H9 (cell line): ENCODE data around the gene LRRC28. TPM values are rescaled to one million over a fixed set of nuclear protein-coding genes. Genes with fewer than 3 reads are reported as not detected.

ENCODE experiments used
- DNase-seq: peaks from one replicate; pipeline ENCODE4 v3.0.0-alpha.2; 2017
- H2AFZ ChIP-seq: one replicate; pipeline ENCODE4 v1.6.1; 2013; ENCODE audit warnings: mild to moderate bottlenecking, low read length, control low read depth, moderate library complexity
- H2AK5ac ChIP-seq: 2 replicates; pipeline ENCODE4 v1.6.1; 2013; ENCODE audit warnings: low read length, control low read depth, mixed read lengths; ENCODE audit not compliant: insufficient read length
- H2BK120ac ChIP-seq: one replicate; pipeline ENCODE4 v1.6.1; 2013; ENCODE audit warnings: low read depth, mild to moderate bottlenecking, low read length, control low read depth, inconsistent platforms; ENCODE audit not compliant: poor library complexity, severe bottlenecking
- H2BK12ac ChIP-seq: 2 replicates; pipeline ENCODE4 v1.6.1; 2013; ENCODE audit warnings: low read length, control low read depth, mixed read lengths, low read depth; ENCODE audit not compliant: insufficient read length
- H2BK15ac ChIP-seq: 2 replicates; pipeline ENCODE4 v1.6.1; 2013; ENCODE audit warnings: low read depth, low read length, control low read depth
- H2BK20ac ChIP-seq: one replicate; pipeline ENCODE4 v1.6.1; 2013; ENCODE audit warnings: low read depth, mild to moderate bottlenecking, low read length, control low read depth, inconsistent platforms; ENCODE audit not compliant: poor library complexity, severe bottlenecking
- H2BK5ac ChIP-seq: 2 replicates; pipeline ENCODE4 v1.6.1; 2013; ENCODE audit warnings: low read length, control low read depth, mixed read lengths; ENCODE audit not compliant: insufficient read length
- H3K14ac ChIP-seq: 2 replicates; pipeline ENCODE4 v1.6.1; 2013; ENCODE audit warnings: low read length, control low read depth; ENCODE audit not compliant: insufficient read depth
- H3K18ac ChIP-seq: 2 replicates; pipeline ENCODE4 v1.6.1; 2013; ENCODE audit warnings: low read depth, mild to moderate bottlenecking, mixed read lengths, low read length, control low read depth; ENCODE audit not compliant: insufficient read length
- H3K23ac ChIP-seq: 2 replicates; pipeline ENCODE4 v1.6.1; 2013; ENCODE audit warnings: low read length, control low read depth, mixed read lengths, low read depth; ENCODE audit not compliant: insufficient read length
- H3K23me2 ChIP-seq: 2 replicates; pipeline ENCODE4 v1.6.1; 2013; ENCODE audit warnings: low read depth, mild to moderate bottlenecking, mixed read lengths, low read length, control low read depth; ENCODE audit not compliant: insufficient read length, poor library complexity, severe bottlenecking
- H3K27ac ChIP-seq: 2 replicates; pipeline ENCODE4 v1.5.1; 2013; ENCODE audit warnings: low read length, control low read depth, mixed read lengths, low read depth; ENCODE audit not compliant: insufficient read length
- H3K27me3 ChIP-seq: 2 replicates; pipeline ENCODE4 v1.6.1; 2013; ENCODE audit warnings: low read length, control low read depth, inconsistent platforms; ENCODE audit not compliant: insufficient read depth
- H3K4ac ChIP-seq: 2 replicates; pipeline ENCODE4 v1.6.1; 2013; ENCODE audit warnings: low read depth, mild to moderate bottlenecking, control low read depth, inconsistent platforms, low read length, moderate library complexity
- H3K4me1 ChIP-seq: 2 replicates; pipeline ENCODE4 v1.6.1; 2013; ENCODE audit warnings: low read length, control low read depth, inconsistent platforms; ENCODE audit not compliant: insufficient read depth
- H3K4me2 ChIP-seq: 2 replicates; pipeline ENCODE4 v1.6.1; 2013; ENCODE audit warnings: low read length, control low read depth, mixed read lengths; ENCODE audit not compliant: insufficient read length, insufficient read depth
- H3K56ac ChIP-seq: 2 replicates; pipeline ENCODE4 v1.6.1; 2013; ENCODE audit warnings: low read depth, mild to moderate bottlenecking, mixed read lengths, low read length, control low read depth; ENCODE audit not compliant: insufficient read length
- H3K79me1 ChIP-seq: 2 replicates; pipeline ENCODE4 v1.6.1; 2013; ENCODE audit warnings: low read depth, mild to moderate bottlenecking, moderate library complexity, low read length, control low read depth, inconsistent platforms; ENCODE audit not compliant: insufficient read depth, poor library complexity, severe bottlenecking
- H3K79me2 ChIP-seq: 2 replicates; pipeline ENCODE4 v1.6.1; 2013; ENCODE audit warnings: low read length, control low read depth, inconsistent platforms; ENCODE audit not compliant: insufficient read depth
- H3K9ac ChIP-seq: 2 replicates; pipeline ENCODE4 v1.6.1; 2013; ENCODE audit warnings: low read length, control low read depth, mixed read lengths; ENCODE audit not compliant: insufficient read length; ENCODE audit errors: extremely low read depth
- H3K9me3 ChIP-seq: one replicate; pipeline ENCODE4 v1.6.1; 2013; ENCODE audit warnings: low read depth, low read length, inconsistent platforms; ENCODE audit not compliant: control insufficient read depth
- H3T11ph ChIP-seq: one replicate; pipeline ENCODE4 v1.6.1; 2013; ENCODE audit warnings: mild to moderate bottlenecking, low read length, control low read depth, inconsistent platforms
- H4K20me1 ChIP-seq: one replicate; pipeline ENCODE4 v1.6.1; 2013; ENCODE audit not compliant: control insufficient read depth, insufficient read length, insufficient read depth
- H4K5ac ChIP-seq: 2 replicates; pipeline ENCODE4 v1.6.1; 2013; ENCODE audit warnings: low read depth, mild to moderate bottlenecking, mixed read lengths, low read length, control low read depth; ENCODE audit not compliant: insufficient read length
- H4K8ac ChIP-seq: replicated peaks from 2 replicates; pipeline ENCODE4 v1.6.1; 2013; ENCODE audit warnings: low read length, control low read depth, mixed read lengths, low read depth; ENCODE audit not compliant: insufficient read length
- H4K91ac ChIP-seq: 2 replicates; pipeline ENCODE4 v1.6.1; 2013; ENCODE audit warnings: low read depth, mild to moderate bottlenecking, moderate library complexity, mixed read lengths, low read length, control low read depth; ENCODE audit not compliant: insufficient read length
- H3K27ac Mint-ChIP-seq, 3 experiments: 2 replicates in 2 of 3; 3 replicates in 1 of 3; pipeline ENCODE4 v1.8.0; 2020 to 2021; ENCODE audit warnings: mixed read lengths in 3 of 3, mild to moderate bottlenecking in 1 of 3, moderate library complexity in 1 of 3
- H3K27me3 Mint-ChIP-seq: 2 replicates; pipeline ENCODE4 v1.8.0; 2021; ENCODE audit warnings: low read depth, mild to moderate bottlenecking, moderate library complexity, mixed read lengths
- H3K36me3 Mint-ChIP-seq, 3 experiments: 2 replicates in 2 of 3; 3 replicates in 1 of 3; pipeline ENCODE4 v1.8.0; 2020 to 2021; ENCODE audit warnings: low read depth in 3 of 3, mixed read lengths in 3 of 3; ENCODE audit not compliant: insufficient read depth in 1 of 3
- H3K4me1 Mint-ChIP-seq, 2 experiments: 2 replicates each; pipeline ENCODE4 v1.8.0; 2020; ENCODE audit warnings: mixed read lengths in 2 of 2
- H3K4me3 Mint-ChIP-seq, 2 experiments: 2 replicates in 1 of 2; 3 replicates in 1 of 2; pipeline ENCODE4 v1.8.0; 2020 to 2021; ENCODE audit warnings: mild to moderate bottlenecking in 2 of 2, mixed read lengths in 2 of 2, moderate library complexity in 1 of 2
- H3K9me3 Mint-ChIP-seq, 2 experiments: 2 replicates in 1 of 2; 3 replicates in 1 of 2; pipeline ENCODE4 v1.8.0; 2020; ENCODE audit warnings: mild to moderate bottlenecking in 2 of 2, mixed read lengths in 2 of 2, moderate library complexity in 1 of 2
- CTCF ChIP-seq: fragments of 200-600 bp; sonication (generic); conservative IDR thresholded peaks from 3 replicates; pipeline ENCODE4 v1.8.0; 2021; ENCODE audit warnings: antibody characterized with exemption, mild to moderate bottlenecking
- whole genome bisulfite sequencing: extraction: QIAGEN DNeasy Blood & Tissue Kit; methylation state at CpG from one replicate; pipeline ENCODE4 v1.1.7; 2013; ENCODE audit warnings: missing lambda C conversion rate, low lambda C conversion rate, mixed read lengths; ENCODE audit not compliant: insufficient read length; ENCODE audit errors: extremely low coverage; 5-methylcytosine and 5-hydroxymethylcytosine counted together
- total RNA-seq: library from RNA; stranded (reverse); gene quantifications from 2 replicates; pipeline ENCODE4 v1.2.1, GENCODE V29; 2021

LRRC28 gene
- total RNA-seq, 1 experiment from 2014 or later: 17.6 TPM

GRCh38 chr15:99433026-99433756 lies 181.9 kb downstream of the LRRC28 start:
- H3K4me2 ChIP-seq: no peak overlapping the region
- Mint-ChIP-seq H3K27ac (no peak overlapping the region), H3K9me3 (no peaks in the 10 kb centered on the region), H3K4me3 (no peak overlapping the region), H3K4me1 (peaks cover 7 to 20% of the 10 kb centered on the region in 2 experiments; a peak in 3 of 4 replicates), H3K36me3 (no peaks in the 10 kb centered on the region), H3K27me3 (no peaks in the 10 kb centered on the region; the same call in 1 of the 2 replicates)
- no peak overlapping the region for H2BK120ac ChIP-seq
- H2BK20ac ChIP-seq: no peak overlapping the region
- no peak overlapping the region for H3T11ph ChIP-seq
- DNase-seq: no peak
- no peak overlapping the region for H2BK15ac ChIP-seq
- H3K23me2 ChIP-seq: no peaks in the 10 kb centered on the region
- H3K56ac ChIP-seq: no peak overlapping the region
- no peak overlapping the region for H3K23ac ChIP-seq
- no peaks in the 10 kb centered on the region for H3K79me2 ChIP-seq
- H4K5ac ChIP-seq: no peak overlapping the region
- H3K9ac ChIP-seq: no peak overlapping the region
- no peak overlapping the region for H2BK12ac ChIP-seq
- H3K9me3 ChIP-seq: no peaks in the 10 kb centered on the region
- H2AK5ac ChIP-seq: no peak overlapping the region
- H3K4ac ChIP-seq: no peak overlapping the region
- H3K4me1 ChIP-seq: no peaks in the 10 kb centered on the region
- no peak overlapping the region for H4K91ac ChIP-seq
- no peaks in the 10 kb centered on the region for H4K20me1 ChIP-seq
- H3K14ac ChIP-seq: no peak overlapping the region; the same call in 1 of the 2 replicates
- no peak for TF ChIP-seq CTCF
- no peak overlapping the region for H3K18ac ChIP-seq
- H3K27ac ChIP-seq: no peak overlapping the region
- H2AFZ ChIP-seq: no peak overlapping the region
- WGBS: no CpG with 5 or more reads among the region's 14 CpGs
- H3K79me1 ChIP-seq: no peaks in the 10 kb centered on the region
- H2BK5ac ChIP-seq: no peak overlapping the region
- no peak overlapping the region for H4K8ac ChIP-seq
- H3K27me3 ChIP-seq: no peaks in the 10 kb centered on the region
